Measurements from ENCODE around the gene TSG101. TPM values are rescaled to one million over a fixed set of nuclear protein-coding genes. Genes with fewer than 3 reads are reported as not detected.

Gene TSG101
- total and polyA plus RNA-seq, 3 experiments from 2014 or later: 44.8 to 55.4 (median 45.4) TPM

DNA sequence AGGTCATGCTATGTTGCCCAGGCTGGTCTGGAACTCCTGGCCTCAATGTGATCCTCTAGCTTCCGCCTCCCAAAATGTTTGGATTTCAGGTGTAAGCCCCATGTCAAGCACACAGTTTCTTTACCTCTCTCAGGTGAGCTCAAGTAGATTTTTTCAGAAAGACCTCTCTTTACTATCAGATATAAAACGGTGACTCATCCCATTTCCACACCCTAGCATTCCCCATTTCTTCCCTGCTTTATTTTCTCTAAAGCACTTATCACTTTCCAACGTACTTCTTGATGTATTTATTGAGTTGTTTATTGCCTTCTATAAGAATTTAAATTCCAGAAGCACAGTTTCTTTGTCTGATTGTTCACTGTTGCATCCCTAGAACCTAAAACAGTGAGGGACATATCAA lies 3.7 kb downstream of the TSG101 start:
- peaks cover 0 to 53% (median 7%) of the 10 kb centered on the region in 3 donors for H3K36me3 Mint-ChIP-seq
- Histone ChIP-seq H3K4me3 (ENCODE audit: low read length) (no peak overlapping the region), H3K27ac (ENCODE audit: low read depth, low read length) (no peak overlapping the region), H3K9me3 (ENCODE audit: low read length) (no peaks in the 10 kb centered on the region), H3K27me3 (ENCODE audit: insufficient read depth, low read length, poor library complexity, severe bottlenecking) (no peaks in the 10 kb centered on the region), H3K36me3 (ENCODE audit: insufficient read depth, low read length) (no peaks in the 10 kb centered on the region), H3K4me1 (ENCODE audit: insufficient read depth, low read length) (peaks cover 20% of the 10 kb centered on the region)
- DNase-seq: no peak
- ChIA-PET CTCF (no interaction called here), POLR2A (no interaction called here)
- H3K4me3 Mint-ChIP-seq: peak overlapping the region in 1 of 7 donors; percentile 20
- H3K27ac Mint-ChIP-seq: peak overlapping the region in 7 of 8 donors; percentile 4 to 72 (median 70)
- peaks cover 0 to 3% (median 0%) of the 10 kb centered on the region in 5 donors for H3K9me3 Mint-ChIP-seq
- peaks cover 0 to 4% of the 10 kb centered on the region in 2 donors for H3K27me3 Mint-ChIP-seq
- peaks cover 52 to 80% (median 72%) of the 10 kb centered on the region in 3 donors for H3K4me1 Mint-ChIP-seq

DNA sequence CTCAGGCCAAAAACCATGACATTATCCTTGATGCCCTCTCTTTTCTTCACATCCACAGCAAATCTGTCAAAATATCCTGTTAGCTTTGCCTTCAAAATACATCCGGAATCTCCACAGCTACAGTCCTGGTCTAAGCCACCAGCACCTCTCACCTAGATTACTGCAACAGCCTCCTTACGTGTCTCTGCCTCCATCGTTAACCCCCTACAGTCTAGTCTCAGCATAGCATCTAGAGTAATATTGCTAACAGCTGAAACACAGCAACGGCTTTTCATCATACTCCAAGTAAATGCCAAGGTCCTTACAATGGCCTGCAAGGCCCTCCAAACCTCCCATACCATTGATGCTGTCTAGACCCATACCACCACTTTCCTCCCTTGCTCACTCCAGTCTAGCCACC lies 4.4 kb downstream of the TSG101 start:
- peaks cover 16% of the 10 kb centered on the region for H3K4me1 ChIP-seq (ENCODE audit: insufficient read depth, low read length)
- H3K36me3 Mint-ChIP-seq: peaks cover 0 to 59% (median 7%) of the 10 kb centered on the region in 3 donors
- ChIA-PET POLR2A (no interaction called here), CTCF (no interaction called here)
- no peaks in the 10 kb centered on the region for H3K36me3 ChIP-seq (ENCODE audit: insufficient read depth, low read length)
- H3K4me3 Mint-ChIP-seq: peak overlapping the region in 1 of 7 donors; percentile 3
- H3K27me3 ChIP-seq (ENCODE audit: insufficient read depth, low read length, poor library complexity, severe bottlenecking): no peaks in the 10 kb centered on the region
- no peaks in the 10 kb centered on the region for H3K9me3 ChIP-seq (ENCODE audit: low read length)
- no peak for DNase-seq
- peak overlapping the region in 7 of 8 donors; percentile 6 to 70 (median 52) for H3K27ac Mint-ChIP-seq
- peaks cover 0 to 4% of the 10 kb centered on the region in 2 donors for H3K27me3 Mint-ChIP-seq
- H3K9me3 Mint-ChIP-seq: peaks cover 0 to 3% (median 0%) of the 10 kb centered on the region in 5 donors
- H3K4me1 Mint-ChIP-seq: peaks cover 47 to 73% (median 67%) of the 10 kb centered on the region in 3 donors
- no peak overlapping the region for H3K4me3 ChIP-seq (ENCODE audit: low read length)
- H3K27ac ChIP-seq (ENCODE audit: low read depth, low read length): no peak overlapping the region

DNA sequence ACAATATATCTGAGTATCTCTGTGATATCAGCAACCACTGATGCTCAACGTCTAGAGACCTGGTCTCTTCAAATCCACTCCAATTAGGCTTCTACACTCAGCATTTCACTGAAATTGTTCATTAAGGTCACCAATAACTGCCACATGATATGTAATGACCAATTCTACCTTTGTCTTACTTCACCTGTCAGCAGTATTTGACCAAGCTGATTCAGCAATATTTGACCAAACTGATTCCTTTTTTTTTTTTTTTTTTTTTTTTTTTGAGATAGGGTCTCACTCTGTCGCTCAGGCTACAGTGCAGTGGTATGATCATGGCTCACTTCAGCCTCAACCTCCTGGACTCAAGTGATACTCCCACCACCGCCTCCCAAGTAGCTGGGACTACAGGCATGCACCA lies 5.6 kb downstream of the TSG101 start:
- Histone ChIP-seq H3K27ac (ENCODE audit: low read depth, low read length) (no peak overlapping the region), H3K4me3 (ENCODE audit: low read length) (no peak overlapping the region), H3K27me3 (ENCODE audit: insufficient read depth, low read length, poor library complexity, severe bottlenecking) (no peaks in the 10 kb centered on the region), H3K9me3 (ENCODE audit: low read length) (no peaks in the 10 kb centered on the region), H3K4me1 (ENCODE audit: insufficient read depth, low read length) (peaks cover 12% of the 10 kb centered on the region), H3K36me3 (ENCODE audit: insufficient read depth, low read length) (peaks cover 3% of the 10 kb centered on the region)
- POLR2A ChIA-PET: no interaction called here
- Mint-ChIP-seq H3K27me3 (no peaks in the 10 kb centered on the region), H3K4me3 (no peak overlapping the region), H3K9me3 (no peaks in the 10 kb centered on the region), H3K27ac (peak overlapping the region in 1 of 8 donors; percentile 79), H3K36me3 (peaks cover 0 to 55% (median 7%) of the 10 kb centered on the region in 3 donors), H3K4me1 (peaks cover 36 to 63% (median 55%) of the 10 kb centered on the region in 3 donors)
- DNase-seq: no peak
- CTCF ChIA-PET: no interaction called here

GRCh38 chr11:18502352-18502751 lies 24.4 kb downstream of the TSG101 start:
- H3K4me1 ChIP-seq (ENCODE audit: insufficient read depth, low read length): no peaks in the 10 kb centered on the region
- Mint-ChIP-seq H3K27ac (peak overlapping the region in 3 of 8 donors; percentile 5 to 52 (median 17)), H3K4me1 (peaks cover 7 to 9% (median 8%) of the 10 kb centered on the region in 3 donors), H3K9me3 (no peaks in the 10 kb centered on the region), H3K36me3 (peaks cover 27 to 84% (median 37%) of the 10 kb centered on the region in 3 donors), H3K27me3 (no peaks in the 10 kb centered on the region), H3K4me3 (no peak overlapping the region)
- H3K9me3 ChIP-seq (ENCODE audit: low read length): no peaks in the 10 kb centered on the region
- peaks cover 50% of the 10 kb centered on the region for H3K36me3 ChIP-seq (ENCODE audit: insufficient read depth, low read length)
- CTCF ChIA-PET: no interaction called here
- no peaks in the 10 kb centered on the region for H3K27me3 ChIP-seq (ENCODE audit: insufficient read depth, low read length, poor library complexity, severe bottlenecking)
- no peak overlapping the region for H3K4me3 ChIP-seq (ENCODE audit: low read length)
- no peak for DNase-seq
- H3K27ac ChIP-seq (ENCODE audit: low read depth, low read length): no peak overlapping the region
- POLR2A ChIA-PET: no interaction called here

GRCh38 chr11:18501629-18502028 lies 25.1 kb downstream of the TSG101 start:
- ChIA-PET CTCF (no interaction called here), POLR2A (no interaction called here)
- Mint-ChIP-seq H3K4me3 (no peak overlapping the region), H3K9me3 (no peaks in the 10 kb centered on the region), H3K4me1 (peaks cover 7 to 8% (median 8%) of the 10 kb centered on the region in 3 donors), H3K36me3 (peaks cover 27 to 84% (median 33%) of the 10 kb centered on the region in 3 donors), H3K27ac (peak overlapping the region in 2 of 8 donors; percentile 38 to 46), H3K27me3 (no peaks in the 10 kb centered on the region)
- Histone ChIP-seq H3K4me1 (ENCODE audit: insufficient read depth, low read length) (no peaks in the 10 kb centered on the region), H3K27ac (ENCODE audit: low read depth, low read length) (no peak overlapping the region), H3K36me3 (ENCODE audit: insufficient read depth, low read length) (peaks cover 51% of the 10 kb centered on the region), H3K9me3 (ENCODE audit: low read length) (no peaks in the 10 kb centered on the region), H3K27me3 (ENCODE audit: insufficient read depth, low read length, poor library complexity, severe bottlenecking) (no peaks in the 10 kb centered on the region), H3K4me3 (ENCODE audit: low read length) (no peak overlapping the region)
- DNase-seq: no peak

- no peaks in the 10 kb centered on the region for H3K9me3 Mint-ChIP-seq
- no peaks in the 10 kb centered on the region for H3K27me3 Mint-ChIP-seq
- no peak for DNase-seq
- ChIA-PET POLR2A (no interaction called here), CTCF (no interaction called here)
- Histone ChIP-seq H3K27me3 (ENCODE audit: insufficient read depth, low read length, poor library complexity, severe bottlenecking) (no peaks in the 10 kb centered on the region), H3K36me3 (ENCODE audit: insufficient read depth, low read length) (peaks cover 38% of the 10 kb centered on the region), H3K9me3 (ENCODE audit: low read length) (no peaks in the 10 kb centered on the region), H3K4me3 (ENCODE audit: low read length) (no peak overlapping the region), H3K4me1 (ENCODE audit: insufficient read depth, low read length) (no peaks in the 10 kb centered on the region), H3K27ac (ENCODE audit: low read depth, low read length) (no peak overlapping the region)
- H3K4me3 Mint-ChIP-seq: no peak overlapping the region
- peaks cover 13 to 25% (median 16%) of the 10 kb centered on the region in 3 donors for H3K4me1 Mint-ChIP-seq
- H3K36me3 Mint-ChIP-seq: peaks cover 27 to 87% (median 33%) of the 10 kb centered on the region in 3 donors
- H3K27ac Mint-ChIP-seq: peak overlapping the region in 3 of 8 donors; percentile 22 to 70 (median 64)
These were observed 28.7 kb downstream of the TSG101 start for GRCh38 chr11:18498039-18498438.

- Histone ChIP-seq H3K4me3 (ENCODE audit: low read length) (no peak overlapping the region), H3K4me1 (ENCODE audit: insufficient read depth, low read length) (no peaks in the 10 kb centered on the region), H3K36me3 (ENCODE audit: insufficient read depth, low read length) (peaks cover 19% of the 10 kb centered on the region), H3K9me3 (ENCODE audit: low read length) (no peaks in the 10 kb centered on the region), H3K27me3 (ENCODE audit: insufficient read depth, low read length, poor library complexity, severe bottlenecking) (no peaks in the 10 kb centered on the region), H3K27ac (ENCODE audit: low read depth, low read length) (no peak overlapping the region)
- Mint-ChIP-seq H3K9me3 (no peaks in the 10 kb centered on the region), H3K4me3 (no peak overlapping the region), H3K27me3 (no peaks in the 10 kb centered on the region), H3K36me3 (peaks cover 11 to 85% (median 14%) of the 10 kb centered on the region in 3 donors), H3K27ac (peak overlapping the region in 3 of 8 donors; percentile 33 to 71 (median 40)), H3K4me1 (peaks cover 14 to 29% (median 21%) of the 10 kb centered on the region in 3 donors)
- ChIA-PET POLR2A (no interaction called here), CTCF (no interaction called here)
- no peak for DNase-seq
These were observed 31.0 kb downstream of the TSG101 start for GRCh38 chr11:18495703-18496102.

- no peak for DNase-seq
- H3K36me3 Mint-ChIP-seq: peaks cover 11 to 85% (median 18%) of the 10 kb centered on the region in 3 donors
- H3K9me3 Mint-ChIP-seq: no peaks in the 10 kb centered on the region
- Histone ChIP-seq H3K27ac (ENCODE audit: low read depth, low read length) (no peak overlapping the region), H3K4me1 (ENCODE audit: insufficient read depth, low read length) (no peaks in the 10 kb centered on the region), H3K4me3 (ENCODE audit: low read length) (no peak overlapping the region), H3K9me3 (ENCODE audit: low read length) (no peaks in the 10 kb centered on the region), H3K36me3 (ENCODE audit: insufficient read depth, low read length) (peaks cover 19% of the 10 kb centered on the region), H3K27me3 (ENCODE audit: insufficient read depth, low read length, poor library complexity, severe bottlenecking) (no peaks in the 10 kb centered on the region)
- H3K27me3 Mint-ChIP-seq: no peaks in the 10 kb centered on the region
- peak overlapping the region in 1 of 8 donors; percentile 40 for H3K27ac Mint-ChIP-seq
- ChIA-PET CTCF (no interaction called here), POLR2A (no interaction called here)
- H3K4me3 Mint-ChIP-seq: no peak overlapping the region
- H3K4me1 Mint-ChIP-seq: peaks cover 16 to 33% (median 25%) of the 10 kb centered on the region in 3 donors
These were observed 31.5 kb downstream of the TSG101 start for GRCh38 chr11:18495271-18495670.
